A673 (cell line): ENCODE measurements around the gene STYX.
"Not testable (repeated sequence)": the region's sequence is repeated elsewhere in the genome, so short reads cannot be mapped to it uniquely, and the experiment has no call there.

Experiments used
- EZH2 ChIP-seq: fragments of 200-600 bp; sonication (generic); IDR thresholded peaks from 2 replicates; pipeline ENCODE4 v1.6.1; 2017; ENCODE audit warnings: borderline replicate concordance, low read depth, mild to moderate bottlenecking, mixed read lengths, antibody characterized with exemption, low read length; ENCODE audit not compliant: poor library complexity, severe bottlenecking
- TF ChIP-seq, protein P1 (sequence below): fragments of 300-800, 200-600 bp; sonication (generic); conservative IDR thresholded peaks from 2 replicates; pipeline ENCODE4 v1.5.1; 2017; ENCODE audit warnings: low read depth, mild to moderate bottlenecking, antibody characterized with exemption, low read length, moderate library complexity, mixed read lengths

DNA sequence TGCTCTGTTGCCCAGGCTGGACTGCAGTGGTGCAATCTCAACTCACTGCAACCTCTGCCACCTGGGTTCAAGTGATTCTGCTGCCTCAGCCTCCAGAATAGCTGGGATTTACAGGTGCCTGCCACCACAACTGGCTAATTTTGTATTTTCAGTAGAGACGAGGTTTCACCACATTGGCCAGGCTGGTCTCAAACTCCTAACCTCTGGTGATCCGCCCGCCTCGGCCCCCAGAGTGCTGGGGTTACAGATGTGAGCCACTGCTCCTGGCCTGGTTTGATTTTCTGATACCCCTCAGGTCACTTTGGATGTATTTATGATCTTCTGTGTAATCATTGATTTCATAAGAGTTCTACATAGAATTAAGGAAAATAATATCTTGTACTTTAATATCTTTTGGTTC is 33.0 kb downstream of the STYX start:
- TF ChIP-seq, protein P1, sequence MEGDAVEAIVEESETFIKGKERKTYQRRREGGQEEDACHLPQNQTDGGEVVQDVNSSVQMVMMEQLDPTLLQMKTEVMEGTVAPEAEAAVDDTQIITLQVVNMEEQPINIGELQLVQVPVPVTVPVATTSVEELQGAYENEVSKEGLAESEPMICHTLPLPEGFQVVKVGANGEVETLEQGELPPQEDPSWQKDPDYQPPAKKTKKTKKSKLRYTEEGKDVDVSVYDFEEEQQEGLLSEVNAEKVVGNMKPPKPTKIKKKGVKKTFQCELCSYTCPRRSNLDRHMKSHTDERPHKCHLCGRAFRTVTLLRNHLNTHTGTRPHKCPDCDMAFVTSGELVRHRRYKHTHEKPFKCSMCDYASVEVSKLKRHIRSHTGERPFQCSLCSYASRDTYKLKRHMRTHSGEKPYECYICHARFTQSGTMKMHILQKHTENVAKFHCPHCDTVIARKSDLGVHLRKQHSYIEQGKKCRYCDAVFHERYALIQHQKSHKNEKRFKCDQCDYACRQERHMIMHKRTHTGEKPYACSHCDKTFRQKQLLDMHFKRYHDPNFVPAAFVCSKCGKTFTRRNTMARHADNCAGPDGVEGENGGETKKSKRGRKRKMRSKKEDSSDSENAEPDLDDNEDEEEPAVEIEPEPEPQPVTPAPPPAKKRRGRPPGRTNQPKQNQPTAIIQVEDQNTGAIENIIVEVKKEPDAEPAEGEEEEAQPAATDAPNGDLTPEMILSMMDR: not testable (repeated sequence)
- TF ChIP-seq EZH2: not testable (repeated sequence)
